K562 (cell line): ENCODE measurements around the gene WDR45B. TPM values are rescaled to one million over a fixed set of nuclear protein-coding genes. Genes with fewer than 3 reads are reported as not detected.

Experiments
- ARID3B ChIP-seq: fragments of 250-450 bp; sonication (Bioruptor Pico); IDR thresholded peaks from 2 replicates; pipeline ENCODE4 v1.4.0; 2020; ENCODE audit warnings: borderline replicate concordance
- ARID4B ChIP-seq: sonication (generic); formaldehyde crosslinking; IDR thresholded peaks from 2 replicates; pipeline ENCODE4 v1.8.0; 2022; ENCODE audit warnings: mild to moderate bottlenecking, missing genetic modification reagents
- CBX2 ChIP-seq: fragments of 200-600 bp; sonication (generic); IDR thresholded peaks from one replicate; pipeline ENCODE4 v1.6.1; 2012; ENCODE audit warnings: mild to moderate bottlenecking, low read length, inconsistent platforms; ENCODE audit not compliant: insufficient read depth, poor library complexity, severe bottlenecking
- CCNT2 ChIP-seq: IDR thresholded peaks from 2 replicates; pipeline ENCODE4 v1.6.1; 2011; ENCODE audit warnings: borderline replicate concordance, low read depth, mild to moderate bottlenecking, moderate library complexity, mixed read lengths, low read length; ENCODE audit not compliant: insufficient read length; ENCODE audit errors: extremely low read depth
- E4F1 ChIP-seq: fragments of 250-450 bp; sonication (Bioruptor Pico); IDR thresholded peaks from 2 replicates; pipeline ENCODE4 v1.5.0; 2021; ENCODE audit warnings: mild to moderate bottlenecking, borderline replicate concordance
- HINFP ChIP-seq: fragments of 450-650 bp; conservative IDR thresholded peaks from 2 replicates; pipeline ENCODE4 v1.6.1; 2016; ENCODE audit warnings: missing genetic modification characterization, low read depth, mild to moderate bottlenecking, control low read depth, missing compliant biosample characterization
- MEIS2 ChIP-seq: fragments of 450-650 bp; IDR thresholded peaks from 2 replicates; pipeline ENCODE4 v1.6.1; 2014; ENCODE audit warnings: mild to moderate bottlenecking; ENCODE audit not compliant: partially characterized antibody
- RAD21 ChIP-seq, 2 experiments: fragments of 250-450 bp in 1 of 2; fragments of 450-650 bp in 1 of 2; sonication (Bioruptor Pico) in 1 of 2; formaldehyde crosslinking in 1 of 2; IDR thresholded peaks in 1 of 2; conservative IDR thresholded peaks in 1 of 2; 2 replicates each; pipeline versions ENCODE4 v1.4.0 to v1.8.0; 2020 to 2022; ENCODE audit warnings: mild to moderate bottlenecking in 2 of 2, moderate library complexity in 1 of 2
- RCOR1 ChIP-seq, 2 experiments: IDR thresholded peaks; 2 replicates each; pipeline ENCODE4 v1.6.1; 2012; ENCODE audit warnings: low read depth in 2 of 2, low read length in 2 of 2, borderline replicate concordance in 1 of 2, improper control_type of control experiment in 1 of 2
- ZKSCAN1 ChIP-seq: fragments of 150-350 bp; IDR thresholded peaks from 2 replicates; pipeline ENCODE4 v1.6.1; 2016; ENCODE audit warnings: low read depth, low read length
- ZNF12 ChIP-seq: sonication (generic); formaldehyde crosslinking; IDR thresholded peaks from 2 replicates; pipeline ENCODE4 v1.4.0; 2020; ENCODE audit warnings: mild to moderate bottlenecking, missing genetic modification reagents
- ZNF395 ChIP-seq: fragments of 200-800 bp; sonication (Bioruptor generic); IDR thresholded peaks from 2 replicates; pipeline ENCODE4 v1.6.1; 2017; ENCODE audit warnings: missing genetic modification characterization, missing compliant biosample characterization
- ZNF561 ChIP-seq: fragments of 450-650 bp; formaldehyde crosslinking; conservative IDR thresholded peaks from 2 replicates; pipeline ENCODE4 v1.4.0; 2020; ENCODE audit warnings: mild to moderate bottlenecking, moderate library complexity
- ZSCAN32 ChIP-seq: fragments of 450-650 bp; formaldehyde crosslinking; IDR thresholded peaks from 2 replicates; pipeline ENCODE4 v1.4.0; 2020; ENCODE audit warnings: mild to moderate bottlenecking, moderate library complexity
- polyA plus RNA-seq, 8 experiments: library from polyadenylated mRNA; depleted of rRNA in 4 of 8; stranded (reverse) in 5 of 8; unstranded in 3 of 8; fragments of >200 nt; fragmentation: Nextera tagmentation in 2 of 8; fragmentation: Illumina TruSeq in 1 of 8; extraction: Ambion mirVana in 2 of 8; extraction: Trizol in 1 of 8; gene quantifications; 2 replicates each; pipeline versions ENCODE4 v1.2.1 to v1.2.3, GENCODE V29; 2011 to 2014; ENCODE audit warnings: inconsistent platforms in 1 of 8, missing spikeins in 1 of 8
- total RNA-seq, 7 experiments: library from RNA; depleted of rRNA in 6 of 7; stranded (reverse); fragments of >200 nt in 6 of 7; fragmentation: Illumina TruSeq in 2 of 7; extraction: Trizol in 2 of 7; gene quantifications; 2 replicates each; pipeline versions ENCODE4 v1.2.1 to v1.2.3, GENCODE V29; 2011 to 2021; ENCODE audit warnings: low replicate concordance in 1 of 7

The WDR45B gene
- total and polyA plus RNA-seq, 9 of the 15 experiments (the other 6 are each of a cell fraction or from before 2014, with no cell fraction given) = 0.72 to 74.4 (median 35.9) TPM

GRCh38 chr17:82648165-82648668 lies at the start of gene WDR45B (continued):
- TF ChIP-seq ARID4B (CRISPR knock-in tag) = peak; percentile 72; the same call in 1 of the 2 replicates
- no peak for TF ChIP-seq RAD21 (CRISPR knock-in tag; conservative IDR thresholded peaks at IDR 0.05 in 1 of 2, IDR thresholded peaks at IDR 0.05 in 1 of 2)
- no peak for TF ChIP-seq HINFP (tag)
- peak; percentile 84 for TF ChIP-seq CCNT2
- peak; percentile 56; the same call in 1 of the 2 replicates for TF ChIP-seq ZNF395 (CRISPR knock-in tag)
- no peak for TF ChIP-seq ZKSCAN1
- peak; percentile 9 for TF ChIP-seq MEIS2
- no peak for TF ChIP-seq ZSCAN32
- TF ChIP-seq CBX2 = no peak
- TF ChIP-seq ARID3B (CRISPR knock-in tag) = no peak
- TF ChIP-seq RCOR1 (IDR thresholded peaks at IDR 0.05; ENCODE audit: borderline replicate concordance in 1 of 2, low read depth in 2 of 2, low read length in 2 of 2) = peak in 1 of 2 experiments; percentile 26; a peak in 1 of 4 replicates
- TF ChIP-seq E4F1 = no peak
- TF ChIP-seq ZNF12 (CRISPR knock-in tag) = 0 out of 2 replicates have a peak, but pooled peaks have one; percentile 46
- TF ChIP-seq ZNF561 (CRISPR knock-in tag) = no peak
